Heart left ventricle (tissue), 13 donors: ENCODE data around the gene FARP1.

Source experiments
- CTCF ChIP-seq, 12 donors: fragments of 200-600 bp; sonication (generic) in 4 of 12; IDR thresholded peaks; one replicate each; pipeline versions ENCODE4 v1.5.0 to v1.8.0; 2018 to 2022; ENCODE audit warnings: antibody characterized with exemption in 12 of 12, mild to moderate bottlenecking in 5 of 12
- POLR2A ChIP-seq, 2 donors: fragments of 450-650 bp; IDR thresholded peaks; one replicate each; pipeline ENCODE4 v1.6.1; 2017; ENCODE audit warnings: antibody characterized with exemption in 2 of 2, mild to moderate bottlenecking in 2 of 2, moderate library complexity in 2 of 2
- donor health status: ischemic (EF 13 %, LVEDD 7.1; RV severe dilation, severe dysfunction).
- donor health status: DM: no; HTN: yes; CAD: no.
- donor health status: DM: no; HTN: no; CAD: no.
- donor health status: ischemic (EF 25% LVEDD 6.9; RV normal size, moderate dysfunction).
- donor health status: ischemic (EF 25% LVEDD 5.7; RV mildly dilated, moderate dysfunction).
- donor health status: ischemic (EF 35%, LVEDD 5.7; RV mildly dilated, moderate dysfunction).
- donor health status: nonischemic (EF 11% LVEDD 7.7; RV severe dilation, severe dysfunction).
- donor health status: DM: yes; HTN: yes; CAD: no.
- donor health status: PGD.
- donor health status: ischemic (EF 29% LVEDD 5.4; RV normal size, mild dysfunction).
- donor health status: nonischemic (EF 23%, LVEDD 6.1; RV moderate dilation, normal function).

- no peak for TF ChIP-seq CTCF (IDR thresholded peaks at IDR 0.05)
- TF ChIP-seq POLR2A (IDR thresholded peaks at IDR 0.05): no peak
Measured at GRCh38 chr13:98214707-98215106, 71.8 kb downstream of the FARP1 start.
